Osteoblast (primary cell): Measurements from ENCODE around the gene PIH1D2. TPM values are rescaled to one million over a fixed set of nuclear protein-coding genes. Genes with fewer than 3 reads are reported as not detected.
A peak's percentile ranks its signal among the peaks of the same experiment; 100 is the strongest.

ENCODE experiments used
- DNase-seq: peaks from one replicate; pipeline ENCODE4 v3.0.0; 2011; ENCODE audit warnings: low spot score, mixed read lengths; ENCODE audit not compliant: insufficient read length; ENCODE audit errors: missing footprints
- H2AFZ ChIP-seq: 2 replicates; pipeline ENCODE4 v1.6.0; 2011; ENCODE audit warnings: mild to moderate bottlenecking, low read length
- H3K27ac ChIP-seq: 2 replicates; pipeline ENCODE4 v1.5.1; 2011; ENCODE audit warnings: mild to moderate bottlenecking, low read depth, low read length, moderate library complexity
- H3K27me3 ChIP-seq: 2 replicates; pipeline ENCODE4 v1.6.0; 2012; ENCODE audit warnings: mild to moderate bottlenecking, control low read depth, inconsistent platforms, low read length, moderate library complexity; ENCODE audit not compliant: insufficient read depth
- H3K36me3 ChIP-seq: 2 replicates; pipeline ENCODE4 v1.5.1; 2011; ENCODE audit warnings: mild to moderate bottlenecking, low read length, control low read depth, moderate library complexity; ENCODE audit not compliant: insufficient read depth
- H3K4me1 ChIP-seq: 2 replicates; pipeline ENCODE4 v1.5.1; 2011; ENCODE audit warnings: mild to moderate bottlenecking, low read length, control low read depth, moderate library complexity; ENCODE audit not compliant: insufficient read depth
- H3K4me2 ChIP-seq: 2 replicates; pipeline ENCODE4 v1.6.0; 2011; ENCODE audit warnings: mild to moderate bottlenecking, low read length; ENCODE audit not compliant: insufficient read depth
- H3K4me3 ChIP-seq: fragments of 200-600 bp; sonication (generic); 3 replicates; pipeline ENCODE4 v1.5.1; 2012; ENCODE audit warnings: mild to moderate bottlenecking, low read length, inconsistent platforms; ENCODE audit not compliant: insufficient read depth
- H3K79me2 ChIP-seq: 2 replicates; pipeline ENCODE4 v1.6.0; 2012; ENCODE audit warnings: mild to moderate bottlenecking, low read length, control low read depth, inconsistent platforms; ENCODE audit not compliant: insufficient read depth
- H3K9me3 ChIP-seq: 2 replicates; pipeline ENCODE4 v1.5.1; 2011; ENCODE audit warnings: low read depth, low read length, control low read depth
- H4K20me1 ChIP-seq: 2 replicates; pipeline ENCODE4 v1.6.0; 2012; ENCODE audit warnings: mild to moderate bottlenecking, low read length, control low read depth; ENCODE audit not compliant: insufficient read depth
- CTCF ChIP-seq: IDR thresholded peaks from 2 replicates; pipeline ENCODE4 v1.5.1; 2011; ENCODE audit warnings: mild to moderate bottlenecking, low read depth, low read length, moderate library complexity; ENCODE audit errors: extremely low read depth
- total RNA-seq: library from RNA; depleted of rRNA; stranded (reverse); fragments of >200 nt; gene quantifications from 2 replicates; pipeline ENCODE4 v1.2.3, GENCODE V29; 2012

PIH1D2 gene
- total RNA-seq, 1 donor: 2.9 TPM

GRCh38 chr11:112085822-112086421 is 12.1 kb upstream of the PIH1D2 start:
- peak; percentile 80 for DNase-seq
- Histone ChIP-seq H3K27me3 (no peaks in the 10 kb centered on the region), H4K20me1 (peaks cover 6% of the 10 kb centered on the region), H3K79me2 (peaks cover 62% of the 10 kb centered on the region), H3K4me1 (peaks cover 22% of the 10 kb centered on the region), H2AFZ (peak overlapping the region; percentile 95), H3K36me3 (peaks cover 64% of the 10 kb centered on the region), H3K27ac (peak overlapping the region; percentile 83), H3K4me2 (peak overlapping the region; percentile 89), H3K4me3 (peak overlapping the region; percentile 93), H3K9me3 (no peaks in the 10 kb centered on the region)
- no peak for TF ChIP-seq CTCF

DNA sequence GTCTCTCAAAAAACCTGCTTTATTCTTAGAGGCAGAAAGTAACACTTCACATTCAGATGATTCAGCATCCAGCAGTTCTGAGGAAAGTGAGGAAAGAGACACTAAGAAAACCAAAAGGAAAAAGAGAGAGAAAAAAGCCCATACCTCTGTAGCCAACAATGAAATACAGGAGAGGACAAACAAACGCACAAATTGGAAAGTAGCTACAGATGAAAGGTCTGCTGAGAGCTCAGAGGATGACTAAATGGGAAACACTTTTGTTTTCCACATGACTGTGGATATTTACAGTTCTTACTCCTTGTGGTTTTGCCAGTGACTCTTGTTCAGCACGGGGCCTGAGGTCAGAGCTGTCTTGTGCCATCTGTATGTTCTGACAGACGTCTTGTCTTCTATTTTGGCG is 8.9 kb upstream of the PIH1D2 start:
- peaks cover 52% of the 10 kb centered on the region for H3K79me2 ChIP-seq
- H3K27ac ChIP-seq: peak overlapping the region; percentile 88
- H3K4me2 ChIP-seq: no peak overlapping the region
- no peaks in the 10 kb centered on the region for H3K27me3 ChIP-seq
- peaks cover 20% of the 10 kb centered on the region for H3K4me1 ChIP-seq
- no peak for DNase-seq
- peaks cover 4% of the 10 kb centered on the region for H4K20me1 ChIP-seq
- TF ChIP-seq CTCF: no peak
- no peaks in the 10 kb centered on the region for H3K9me3 ChIP-seq
- H3K36me3 ChIP-seq: peaks cover 67% of the 10 kb centered on the region
- H2AFZ ChIP-seq: no peak overlapping the region
- no peak overlapping the region for H3K4me3 ChIP-seq

- Histone ChIP-seq H3K4me1 (no peaks in the 10 kb centered on the region), H3K9me3 (no peaks in the 10 kb centered on the region), H3K4me2 (no peak overlapping the region), H4K20me1 (no peaks in the 10 kb centered on the region), H3K27ac (no peak overlapping the region), H2AFZ (no peak overlapping the region), H3K36me3 (peaks cover 21% of the 10 kb centered on the region), H3K4me3 (no peak overlapping the region), H3K27me3 (no peaks in the 10 kb centered on the region), H3K79me2 (no peaks in the 10 kb centered on the region)
- TF ChIP-seq CTCF: no peak
- no peak for DNase-seq
These were observed 10.9 kb downstream of the PIH1D2 start for GRCh38 chr11:112062923-112063322.

DNA sequence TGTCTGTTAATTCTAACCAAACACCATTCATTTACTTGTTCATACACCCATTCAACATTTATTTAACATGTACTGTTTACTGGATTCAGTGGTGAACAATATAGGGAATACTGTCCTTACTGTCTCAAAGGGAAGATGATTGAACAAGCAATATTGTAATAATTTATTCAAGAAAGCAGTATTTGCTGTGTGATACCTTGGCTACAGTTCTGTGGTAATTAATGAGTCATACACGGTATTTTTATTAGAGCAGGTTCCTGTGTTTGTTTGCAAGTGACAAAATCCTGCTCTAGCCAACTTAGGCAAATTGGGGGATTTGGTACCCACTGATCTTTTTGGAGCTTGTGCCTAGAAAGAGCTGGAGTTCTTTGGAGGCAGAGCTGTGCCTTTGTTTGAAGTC is 15.7 kb downstream of the PIH1D2 start:
- no peak overlapping the region for H3K4me3 ChIP-seq

More for the DNA sequence above, 15.7 kb downstream of the PIH1D2 start:
- H3K36me3 ChIP-seq: peaks cover 44% of the 10 kb centered on the region
- no peak overlapping the region for H2AFZ ChIP-seq
- no peak for DNase-seq
- H3K4me1 ChIP-seq: no peaks in the 10 kb centered on the region
- no peak for TF ChIP-seq CTCF
- H3K9me3 ChIP-seq: no peaks in the 10 kb centered on the region
- no peak overlapping the region for H3K4me2 ChIP-seq
- H3K79me2 ChIP-seq: no peaks in the 10 kb centered on the region
- no peaks in the 10 kb centered on the region for H3K27me3 ChIP-seq
- no peak overlapping the region for H3K27ac ChIP-seq
- no peaks in the 10 kb centered on the region for H4K20me1 ChIP-seq
